Raji (cell line): ENCODE results near the gene POLR2E.
A peak's percentile ranks its signal among the peaks of the same experiment; 100 is the strongest.

ENCODE experiments used
- POLR2A ChIP-seq: IDR thresholded peaks from 2 replicates; pipeline ENCODE4 v1.6.1; 2011; ENCODE audit warnings: low read depth, low read length, control low read depth; ENCODE audit not compliant: insufficient read depth

Gene POLR2E

DNA sequence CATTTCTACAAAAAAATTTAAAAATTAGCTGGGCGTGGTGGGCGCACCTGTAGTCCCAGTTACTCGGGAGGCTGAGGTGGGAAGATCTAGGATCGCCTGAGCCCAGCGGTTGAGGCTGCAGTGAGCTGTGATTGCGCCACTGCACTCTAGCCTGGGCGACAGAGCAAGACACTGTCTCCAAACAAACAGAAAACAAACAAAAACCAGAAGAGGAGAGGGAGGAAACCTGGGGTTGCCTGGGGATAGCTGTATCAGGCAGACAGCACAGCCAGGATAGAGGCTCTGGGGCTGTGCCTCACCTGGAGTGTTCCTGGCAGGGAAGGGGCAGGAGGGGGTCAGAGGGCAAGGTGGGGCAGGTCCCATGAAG, 2.6 kb upstream of the POLR2E start:
- no peak for TF ChIP-seq POLR2A

GRCh38 chr19:1094655-1094977, 559 bp downstream of the POLR2E start:
- no peak for TF ChIP-seq POLR2A

DNA sequence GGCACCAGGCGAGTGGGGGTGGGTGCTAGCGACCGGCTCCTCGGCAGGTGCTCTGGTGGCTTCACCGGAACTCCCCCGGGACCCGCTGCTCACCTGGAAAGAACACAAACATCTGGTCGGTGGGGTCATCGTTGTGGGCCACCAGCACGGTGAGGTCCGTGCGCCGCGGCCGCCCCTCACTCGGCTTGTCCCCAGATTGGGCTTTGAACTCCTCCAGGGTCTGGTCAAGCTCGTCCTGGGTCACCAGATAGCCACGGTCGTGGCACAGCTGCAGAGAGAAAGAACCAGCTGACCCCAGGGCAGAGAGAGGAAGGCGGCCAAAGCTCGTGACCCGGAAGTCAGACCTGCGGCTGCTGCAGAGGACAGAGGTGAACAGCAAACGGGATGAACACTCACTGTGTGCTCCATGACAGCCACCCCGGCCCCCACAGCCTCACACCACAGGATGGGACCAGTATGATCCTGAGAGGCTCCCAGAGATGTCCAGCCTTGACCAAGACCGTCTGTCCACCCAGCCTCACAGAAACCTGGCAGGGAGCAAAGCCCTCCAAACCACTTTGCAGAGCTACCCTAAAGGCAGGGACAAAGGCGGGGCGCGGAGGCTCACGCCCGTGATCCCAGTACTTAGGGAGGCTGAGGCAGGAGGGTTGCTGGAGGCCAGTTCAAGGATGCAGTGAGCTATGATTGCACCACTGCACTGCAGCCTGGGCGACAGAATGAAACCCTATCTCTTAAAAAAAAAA, 1.2 kb downstream of the POLR2E start:
- TF ChIP-seq POLR2A, result no peak

DNA sequence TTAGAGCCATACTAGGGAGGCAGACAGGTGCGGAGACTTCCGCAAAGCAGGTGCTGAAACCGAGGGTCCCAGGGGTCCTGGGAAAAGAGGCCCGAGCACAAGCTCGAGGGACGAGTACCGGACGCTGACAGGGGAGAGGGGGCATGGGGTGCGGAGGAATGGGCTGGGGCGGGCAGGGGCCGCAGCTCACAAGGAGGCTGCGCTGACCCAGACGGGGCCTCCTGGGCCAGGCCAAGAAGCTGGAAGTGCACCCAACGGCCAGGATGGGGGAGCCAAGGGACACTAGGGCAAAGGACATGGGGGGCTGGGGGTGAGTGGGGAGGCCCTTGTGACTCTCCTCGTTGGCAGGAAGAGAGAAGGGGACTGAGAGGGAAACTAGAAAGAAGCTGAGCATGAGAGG, 1.8 kb downstream of the POLR2E start:
- no peak for TF ChIP-seq POLR2A

DNA sequence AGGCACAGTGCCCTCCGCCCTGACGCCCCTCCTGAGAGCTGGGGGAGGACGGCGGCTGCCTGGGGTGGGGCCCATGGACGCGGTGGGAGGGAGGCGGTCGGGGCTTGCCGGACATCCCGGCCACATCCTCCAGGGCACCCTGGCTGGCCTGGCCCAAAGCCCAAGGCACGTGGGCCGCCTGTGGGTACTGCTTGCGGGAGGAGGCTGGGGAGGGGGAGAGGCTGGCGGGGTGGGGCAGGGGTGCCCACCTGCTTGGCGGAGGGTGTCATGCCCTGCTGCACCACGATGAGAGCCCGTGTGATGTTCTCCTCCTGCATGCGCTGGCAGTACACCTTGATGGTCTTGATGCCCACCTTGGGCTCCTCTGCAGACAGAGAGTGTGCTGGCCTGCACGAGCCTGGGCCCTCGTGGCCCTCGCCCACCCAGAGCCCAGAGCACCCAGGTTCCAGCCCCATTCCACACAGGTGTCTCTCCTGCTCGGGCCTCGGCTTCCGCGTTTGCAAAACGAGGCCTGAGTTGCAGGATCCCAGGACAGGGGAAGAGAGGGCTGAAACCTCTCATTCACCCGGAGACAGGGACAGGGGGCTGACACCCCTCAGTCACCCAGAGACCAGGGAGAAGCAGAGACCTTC, 3.5 kb downstream of the POLR2E start:
- TF ChIP-seq POLR2A, result no peak

DNA sequence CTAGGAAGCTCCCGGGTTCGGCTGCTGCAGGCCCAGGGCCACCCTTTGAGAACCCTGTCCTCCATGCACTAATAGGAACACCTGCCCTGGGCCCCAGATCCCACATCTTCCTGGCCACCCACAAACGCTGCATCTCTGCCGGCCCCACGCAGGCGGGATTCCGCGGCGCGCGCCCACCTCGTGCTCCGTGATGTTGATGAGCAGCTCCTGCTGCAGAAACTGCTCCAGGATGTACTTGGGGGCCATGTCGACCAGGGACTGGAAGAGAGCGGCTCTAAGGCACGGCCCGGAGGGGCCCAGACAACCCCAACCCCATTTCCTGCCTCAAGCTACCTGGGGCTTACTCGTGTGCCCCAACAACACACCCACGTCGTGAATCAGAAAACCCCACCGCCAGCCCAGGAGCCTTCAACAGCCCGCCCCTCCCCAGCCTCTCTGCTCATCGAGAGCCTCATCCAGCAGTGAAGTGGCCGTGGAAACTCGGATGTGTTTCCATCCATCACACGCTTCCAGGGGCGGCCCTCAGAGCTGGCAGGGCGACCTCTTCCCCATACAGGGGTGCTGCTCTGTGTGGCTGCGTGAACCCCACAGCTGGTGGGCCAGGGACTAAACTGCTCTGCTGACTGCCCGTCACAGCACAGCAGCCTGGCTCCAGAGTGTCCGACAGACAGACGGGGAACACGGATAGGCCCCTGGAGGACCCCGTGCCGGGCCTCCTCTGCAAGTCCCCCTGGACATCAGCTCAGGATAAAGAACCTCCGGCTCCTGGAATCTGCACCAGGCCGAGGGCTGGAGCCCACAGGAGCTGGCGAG, 4.2 kb downstream of the POLR2E start:
- TF ChIP-seq POLR2A, result no peak

DNA sequence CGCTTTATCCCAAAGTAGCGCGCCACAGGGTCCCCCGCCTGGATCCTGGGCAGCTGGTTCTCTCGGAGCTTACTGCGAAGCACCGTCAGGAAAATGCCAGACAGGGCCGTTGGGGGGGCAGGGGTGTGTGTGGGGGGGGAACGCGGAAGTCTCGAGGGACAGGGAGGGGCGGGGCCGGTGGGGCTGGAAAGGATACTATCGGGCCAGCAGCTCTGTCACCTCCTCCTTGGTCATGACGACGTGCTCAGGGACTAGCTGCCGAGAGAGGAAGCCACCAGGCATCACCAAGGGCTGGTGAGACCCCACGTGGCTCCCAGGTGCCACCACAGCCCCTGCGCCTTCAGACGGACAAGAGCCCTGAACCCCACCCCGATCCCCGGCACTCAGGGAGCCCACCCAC, 5.3 kb downstream of the POLR2E start:
- no peak for TF ChIP-seq POLR2A

GRCh38 chr19:1089126-1089771, 5.9 kb downstream of the POLR2E start:
- no peak for TF ChIP-seq POLR2A

GRCh38 chr19:1088416-1089010, 6.7 kb downstream of the POLR2E start:
- no peak for TF ChIP-seq POLR2A

GRCh38 chr19:1087813-1088415, 7.3 kb downstream of the POLR2E start:
- peak; percentile 2; the same call in 1 of the 2 replicates for TF ChIP-seq POLR2A

GRCh38 chr19:1086613-1087012, 8.6 kb downstream of the POLR2E start:
- TF ChIP-seq POLR2A, result no peak; the same call in 1 of the 2 replicates

GRCh38 chr19:1085676-1086442, 9.3 kb downstream of the POLR2E start:
- TF ChIP-seq POLR2A, result 0 out of 2 replicates have a peak, but pooled peaks have one; percentile 1

GRCh38 chr19:1085053-1085658, 10.0 kb downstream of the POLR2E start:
- TF ChIP-seq POLR2A, result 0 out of 2 replicates have a peak, but pooled peaks have one; percentile 9
